Measurements from ENCODE around the gene CD8B. TPM values are rescaled to one million over a fixed set of nuclear protein-coding genes. Genes with fewer than 3 reads are reported as not detected.

Gene CD8B
- total and polyA plus RNA-seq, 9 of the 15 experiments (the other 6 are each of a cell fraction or from before 2014, with no cell fraction given) = not detected

DNA sequence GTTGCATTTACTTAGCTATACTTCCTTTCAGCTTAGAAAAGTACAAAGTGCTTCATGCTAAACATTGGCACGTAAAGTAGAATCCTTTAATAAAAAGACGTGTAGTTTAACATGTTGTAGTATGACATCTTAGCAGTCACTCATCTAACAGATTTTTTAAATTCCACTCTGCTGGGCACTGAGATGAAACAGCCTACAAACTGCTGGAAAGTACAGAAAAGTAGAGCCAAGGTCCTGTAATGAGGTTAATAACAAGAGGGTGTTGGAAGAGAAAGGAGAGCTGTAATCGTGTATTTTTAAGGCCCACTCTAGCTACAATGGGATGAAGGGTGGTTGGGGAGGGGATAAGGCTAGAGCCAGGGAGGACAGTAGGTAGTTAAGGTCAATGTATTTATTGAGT is 81.7 kb downstream of the CD8B start:
- H3K79me2 ChIP-seq (ENCODE audit: control insufficient read depth, insufficient read depth, low read length) = no peaks in the 10 kb centered on the region
- no peak overlapping the region for H3K9ac ChIP-seq (ENCODE audit: insufficient read depth in 1 of 2, low read depth in 2 of 2, low read length in 2 of 2)
- H3K9me3 ChIP-seq (replicated peaks; ENCODE audit: control insufficient read depth, insufficient read depth, low read depth, low read length) = no peaks in the 10 kb centered on the region
- POLR2A ChIA-PET = interaction anchor here (0.5 to 0.7 kb wide), 3 partner anchors 10 to 1603 kb away, joined by 3 to 4 read pairs (median 3); no protein-coding TSS in a partner anchor
- TF ChIP-seq GTF2E2 (tag; IDR thresholded peaks at IDR 0.05) = no peak
- TF ChIP-seq ZNF12 (CRISPR knock-in tag; IDR thresholded peaks at IDR 0.05) = no peak
- no peak for TF ChIP-seq RBFOX2 (IDR thresholded peaks at IDR 0.05; ENCODE audit: low read depth, low read length)
- TF ChIP-seq EP400 (IDR thresholded peaks at IDR 0.05) = no peak
- TF ChIP-seq MTA1 (IDR thresholded peaks at IDR 0.05; ENCODE audit: borderline replicate concordance) = no peak
- TF ChIP-seq NR4A1 (CRISPR knock-in tag; IDR thresholded peaks at IDR 0.05) = no peak
- TF ChIP-seq NR4A1 (tag; IDR thresholded peaks at IDR 0.05) = no peak
- no peak for TF ChIP-seq MYBL2 (IDR thresholded peaks at IDR 0.05; ENCODE audit: low read depth)
- TF ChIP-seq MYBL2 (CRISPR knock-in tag; IDR thresholded peaks at IDR 0.05; ENCODE audit: borderline replicate concordance) = no peak
- TF ChIP-seq POLR2G (IDR thresholded peaks at IDR 0.05; ENCODE audit: low read depth, low read length) = no peak
- TF ChIP-seq KDM4B (IDR thresholded peaks at IDR 0.05; ENCODE audit: borderline replicate concordance in 2 of 2, low read depth in 1 of 2) = no peak
- FAIRE-seq (no peak), DNase-seq (ENCODE audit: extremely low read depth in 1 of 4, low spot score in 3 of 4) (no peak), ATAC-seq (no peak)
- in situ Hi-C loops (cut with MboI) = no loop called here
- 16% methylated on average over 3 of the region's 3 CpGs for whole genome bisulfite sequencing (ENCODE audit: insufficient coverage, low coverage, missing lambda C conversion rate)
- H3K27me3 ChIP-seq (ENCODE audit: control insufficient read depth in 2 of 2, insufficient read depth in 2 of 2, low read length in 2 of 2) = peaks cover 3 to 10% of the 10 kb centered on the region in 2 experiments; a peak in 3 of 5 replicates
- H3K36me3 ChIP-seq (ENCODE audit: control insufficient read depth, insufficient read depth, low read length) = peaks cover 5% of the 10 kb centered on the region; the same call in 2 of the 3 replicates
- H3K4me2 ChIP-seq (ENCODE audit: insufficient read depth, low read length) = no peak overlapping the region
- H4K20me1 ChIP-seq (replicated peaks; ENCODE audit: control insufficient read depth, insufficient read depth, low read length) = no peaks in the 10 kb centered on the region
- no peaks in the 10 kb centered on the region for H3K9me1 ChIP-seq (ENCODE audit: control insufficient read depth, insufficient read depth, low read length)
- no TSS peak for BruUV-seq (replicated peaks)
- H3K4me1 ChIP-seq (replicated peaks in 1 of 2; ENCODE audit: control insufficient read depth in 2 of 2, insufficient read depth in 2 of 2, low read length in 2 of 2) = no peaks in the 10 kb centered on the region; a peak in 1 of 5 replicates
- no peak overlapping the region for H2AFZ ChIP-seq (ENCODE audit: low read depth, low read length)
- no peak overlapping the region for H3K27ac ChIP-seq (ENCODE audit: extremely low read depth, low read depth, low read length)
- no peak overlapping the region for H3K4me3 ChIP-seq
- CTCF ChIA-PET (ENCODE audit: low intra/inter-chr PET ratio) = no interaction called here
- intact Hi-C loops (cut with micrococcal nuclease) = no loop called here

Data from K562 (cell line).